Regular cardiac myocyte (primary cell): ENCODE results near the gene KRTAP12-4. TPM values are rescaled to one million over a fixed set of nuclear protein-coding genes. Genes with fewer than 3 reads are reported as not detected.

Experiments used
- total RNA-seq: library from RNA; depleted of rRNA; stranded (reverse); fragments of >200 nt; gene quantifications from 2 replicates; pipeline ENCODE4 v1.2.3, GENCODE V29; 2014

The KRTAP12-4 gene, protein sequence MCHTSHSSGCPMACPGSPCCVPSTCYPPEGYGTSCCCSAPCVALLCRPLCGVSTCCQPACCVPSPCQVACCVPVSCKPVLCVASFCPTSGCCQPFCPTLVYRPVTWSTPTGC
- total RNA-seq: not detected in 2 replicates

DNA sequence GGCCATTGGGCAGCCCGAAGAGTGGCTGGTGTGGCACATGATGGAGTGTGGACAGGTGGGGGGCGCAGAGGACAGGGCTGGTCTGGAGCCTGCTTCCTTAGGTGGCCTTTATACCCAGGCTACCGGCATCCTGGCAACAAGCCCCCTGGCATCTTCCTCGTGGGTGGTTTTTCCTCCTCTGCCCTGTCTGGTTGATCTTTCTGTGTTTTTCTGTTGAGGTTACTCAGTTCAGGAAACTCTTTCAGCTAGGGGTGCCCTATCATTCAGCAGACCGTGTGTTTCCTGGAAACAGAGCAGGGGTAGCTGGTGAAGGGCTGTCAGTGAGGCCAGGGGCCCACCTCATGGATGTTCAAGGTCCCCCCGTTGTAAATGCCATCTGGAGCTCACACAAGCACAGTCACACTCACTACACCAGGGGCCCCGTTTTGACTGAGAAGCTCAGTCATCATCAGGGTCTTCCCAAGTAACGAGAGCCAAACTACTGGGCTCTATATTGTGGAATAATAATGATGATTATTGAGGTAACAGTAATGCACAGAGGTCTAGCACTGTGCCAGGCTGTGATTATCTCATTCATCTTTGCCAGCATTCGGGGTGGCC, at the start of gene KRTAP12-4:
KRTAP12-4 (minus strand) TSS at position 84 of the 600 bp plus-strand sequence; CDS start at position 39, 45 bp downstream.

DNA sequence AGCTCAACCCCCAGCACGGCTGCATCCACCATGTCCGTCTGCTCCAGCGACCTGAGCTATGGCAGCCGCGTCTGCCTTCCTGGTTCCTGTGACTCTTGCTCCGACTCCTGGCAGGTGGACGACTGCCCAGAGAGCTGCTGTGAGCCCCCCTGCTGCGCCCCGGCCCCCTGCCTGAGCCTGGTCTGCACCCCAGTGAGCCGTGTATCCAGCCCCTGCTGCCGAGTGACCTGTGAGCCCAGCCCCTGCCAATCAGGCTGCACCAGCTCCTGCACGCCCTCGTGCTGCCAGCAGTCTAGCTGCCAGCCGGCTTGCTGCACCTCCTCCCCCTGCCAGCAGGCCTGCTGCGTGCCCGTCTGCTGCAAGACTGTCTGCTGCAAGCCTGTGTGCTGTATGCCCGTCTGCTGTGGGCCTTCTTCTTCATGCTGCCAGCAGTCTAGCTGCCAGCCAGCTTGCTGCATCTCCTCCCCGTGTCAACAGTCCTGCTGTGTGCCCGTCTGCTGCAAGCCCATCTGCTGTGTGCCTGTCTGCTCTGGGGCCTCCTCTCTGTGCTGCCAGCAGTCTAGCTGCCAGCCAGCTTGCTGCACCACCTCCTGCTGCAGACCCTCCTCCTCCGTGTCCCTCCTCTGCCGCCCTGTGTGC, 42.8 kb upstream of the KRTAP12-4 start, which contains the start of gene KRTAP10-12:
KRTAP10-12 (plus strand) TSS at position 1 of the 639 bp plus-strand sequence; CDS start at position 31, 30 bp downstream.

DNA sequence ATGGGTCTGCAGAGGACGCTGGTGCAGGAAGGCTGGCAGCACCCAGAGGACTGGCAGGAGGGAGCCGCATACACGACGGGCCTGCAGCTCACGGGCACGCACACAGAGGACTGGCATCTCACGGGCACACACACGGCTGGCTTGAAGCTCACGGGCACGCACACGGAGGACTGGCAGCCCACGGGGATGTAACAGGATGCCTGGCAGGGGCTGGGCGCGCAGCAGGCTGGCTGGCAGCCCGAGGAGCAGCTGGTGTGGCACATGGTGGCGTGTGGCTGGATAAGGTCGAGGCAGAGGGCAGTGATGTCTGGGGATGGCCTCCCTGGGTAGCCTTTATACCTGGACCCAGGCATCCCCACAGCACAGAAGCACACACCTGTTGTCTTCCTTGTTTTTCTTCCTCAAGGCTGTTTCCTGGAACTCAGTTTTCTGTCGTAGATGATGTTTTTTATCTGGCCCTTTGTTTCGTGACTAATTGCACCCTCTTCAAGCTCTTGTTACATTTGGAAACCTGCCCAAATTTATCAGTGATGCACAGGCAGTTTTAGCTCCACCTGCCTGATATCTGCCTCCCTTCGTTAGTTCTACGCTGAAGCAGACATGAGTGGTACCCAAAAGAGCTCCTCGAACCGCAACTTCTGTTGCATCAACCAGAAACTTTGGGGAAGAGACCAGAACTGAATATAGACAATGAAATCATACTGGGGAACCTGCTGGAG, 27.6 kb upstream of the KRTAP12-4 start, which contains the start of gene KRTAP12-1:
KRTAP12-1 (minus strand) TSS at position 303 of the 719 bp plus-strand sequence; CDS start at position 263, 40 bp downstream.

GRCh38 chr21:44666401-44667320, 12.2 kb upstream of the KRTAP12-4 start, which contains the start of gene KRTAP12-2:
Gene KRTAP12-2, minus strand, starts transcription at chr21:44666927. Its CDS starts 41 bp downstream, at chr21:44666886.

GRCh38 chr21:44657635-44658540, 3.4 kb upstream of the KRTAP12-4 start, which contains the start of gene KRTAP12-3:
Gene KRTAP12-3, plus strand, starts transcription at chr21:44657932. Its CDS starts 48 bp downstream, at chr21:44657980.

GRCh38 chr21:44646366-44647221, 7.9 kb downstream of the KRTAP12-4 start, which contains the start of gene KRTAP10-11:
Gene KRTAP10-11, plus strand, starts transcription at chr21:44646414. Its CDS starts 45 bp downstream, at chr21:44646459.

DNA sequence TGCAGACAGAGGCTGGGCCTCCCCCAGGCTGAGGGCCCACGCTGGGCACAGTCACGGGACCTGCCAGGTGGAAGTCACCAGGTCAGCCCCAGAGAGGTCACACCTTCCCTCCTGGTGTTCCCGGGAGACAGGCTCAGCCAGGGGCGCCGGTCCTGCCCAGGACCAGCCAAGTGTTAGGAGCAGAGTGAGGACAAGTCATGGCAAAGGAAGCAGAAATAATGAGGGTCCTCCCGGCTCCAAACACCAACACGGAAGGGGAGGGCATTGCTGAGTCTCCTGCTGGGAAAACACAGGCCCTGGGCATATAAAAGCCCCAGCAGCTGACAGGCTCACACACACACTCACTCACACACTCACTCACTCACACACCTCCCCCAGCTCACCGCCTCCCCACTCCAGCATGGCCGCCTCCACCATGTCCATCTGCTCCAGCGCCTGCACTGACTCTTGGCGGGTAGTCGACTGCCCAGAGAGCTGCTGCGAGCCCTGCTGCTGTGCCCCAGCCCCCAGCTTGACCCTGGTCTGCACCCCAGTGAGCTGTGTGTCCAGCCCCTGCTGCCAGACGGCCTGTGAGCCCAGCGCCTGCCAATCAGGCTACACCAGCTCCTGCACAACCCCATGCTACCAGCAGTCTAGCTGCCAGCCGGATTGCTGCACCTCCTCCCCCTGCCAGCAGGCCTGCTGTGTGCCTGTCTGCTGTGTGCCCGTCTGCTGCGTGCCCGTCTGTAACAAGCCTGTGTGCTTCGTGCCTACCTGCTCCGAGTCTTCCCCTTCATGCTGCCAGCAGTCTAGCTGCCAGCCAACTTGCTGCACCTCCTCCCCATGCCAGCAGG, 17.2 kb downstream of the KRTAP12-4 start, which contains the start of gene KRTAP10-10:
KRTAP10-10 (plus strand) TSS at position 339 of the 833 bp plus-strand sequence; CDS start at position 401, 62 bp downstream.

GRCh38 chr21:44626673-44627143, 27.8 kb downstream of the KRTAP12-4 start, which contains the start of gene KRTAP10-9:
Gene KRTAP10-9, plus strand, starts transcription at chr21:44627093. Its CDS starts 79 bp downstream, at chr21:44627172.

GRCh38 chr21:44612029-44612486, 42.4 kb downstream of the KRTAP12-4 start, which contains the start of gene KRTAP10-8:
Gene KRTAP10-8, plus strand, starts transcription at chr21:44612079. Its CDS starts 22 bp downstream, at chr21:44612101.

Other genes with a start within 250 kb of the KRTAP12-4 start
- 0.38 and 0.85 TPM in 2 replicates for gene LRRC3, start 199.1 kb downstream of the KRTAP12-4 start, total RNA-seq
- gene KRTAP10-1, start 114.5 kb downstream of the KRTAP12-4 start, total RNA-seq: not detected in 2 replicates
- not detected in 2 replicates for gene KRTAP10-2, start 103.2 kb downstream of the KRTAP12-4 start, total RNA-seq
- gene KRTAP10-3, start 95.9 kb downstream of the KRTAP12-4 start, total RNA-seq: not detected in 2 replicates
- not detected in 2 replicates for gene KRTAP10-4, start 80.9 kb downstream of the KRTAP12-4 start, total RNA-seq
- not detected in 2 replicates for gene KRTAP10-5, start 74.1 kb downstream of the KRTAP12-4 start, total RNA-seq
- not detected in 2 replicates for gene KRTAP10-6, start 62.2 kb downstream of the KRTAP12-4 start, total RNA-seq
- gene KRTAP10-7, start 54.1 kb downstream of the KRTAP12-4 start, total RNA-seq: not detected in 2 replicates
- not detected in 2 replicates for gene KRTAP10-8, start 42.6 kb downstream of the KRTAP12-4 start, total RNA-seq
- not detected in 2 replicates for gene KRTAP10-9, start 27.6 kb downstream of the KRTAP12-4 start, total RNA-seq
- gene KRTAP10-10, start 17.3 kb downstream of the KRTAP12-4 start, total RNA-seq: not detected in 2 replicates
- gene KRTAP10-11, start 8.2 kb downstream of the KRTAP12-4 start, total RNA-seq: not detected in 2 replicates
- gene KRTAP12-3, start 3.3 kb upstream of the KRTAP12-4 start, total RNA-seq: not detected in 2 replicates
- gene KRTAP12-2, start 12.3 kb upstream of the KRTAP12-4 start, total RNA-seq: not detected in 2 replicates
- gene KRTAP12-1, start 27.5 kb upstream of the KRTAP12-4 start, total RNA-seq: not detected in 2 replicates
- not detected in 2 replicates for gene KRTAP10-12, start 42.5 kb upstream of the KRTAP12-4 start, total RNA-seq
- gene TSPEAR, start 56.9 kb upstream of the KRTAP12-4 start, total RNA-seq: not detected in 2 replicates
- gene UBE2G2, start 147.2 kb upstream of the KRTAP12-4 start, total RNA-seq: 63.7 and 71.1 TPM in 2 replicates
- 60.6 and 98.2 TPM in 2 replicates for gene SUMO3, start 163.4 kb upstream of the KRTAP12-4 start, total RNA-seq
- gene PTTG1IP, start 219.0 kb upstream of the KRTAP12-4 start, total RNA-seq: 220 and 298 TPM in 2 replicates